DMS53 treated with DMSO at 0.1 percent for 48 hours (cell line): ENCODE results near the gene MXI1.

Experiments
- DNase-seq: peaks from one replicate; lab custom pipeline; 2025; ENCODE audit not compliant: unreplicated experiment; lab: John Stamatoyannopoulos, UW

Gene MXI1

DNA sequence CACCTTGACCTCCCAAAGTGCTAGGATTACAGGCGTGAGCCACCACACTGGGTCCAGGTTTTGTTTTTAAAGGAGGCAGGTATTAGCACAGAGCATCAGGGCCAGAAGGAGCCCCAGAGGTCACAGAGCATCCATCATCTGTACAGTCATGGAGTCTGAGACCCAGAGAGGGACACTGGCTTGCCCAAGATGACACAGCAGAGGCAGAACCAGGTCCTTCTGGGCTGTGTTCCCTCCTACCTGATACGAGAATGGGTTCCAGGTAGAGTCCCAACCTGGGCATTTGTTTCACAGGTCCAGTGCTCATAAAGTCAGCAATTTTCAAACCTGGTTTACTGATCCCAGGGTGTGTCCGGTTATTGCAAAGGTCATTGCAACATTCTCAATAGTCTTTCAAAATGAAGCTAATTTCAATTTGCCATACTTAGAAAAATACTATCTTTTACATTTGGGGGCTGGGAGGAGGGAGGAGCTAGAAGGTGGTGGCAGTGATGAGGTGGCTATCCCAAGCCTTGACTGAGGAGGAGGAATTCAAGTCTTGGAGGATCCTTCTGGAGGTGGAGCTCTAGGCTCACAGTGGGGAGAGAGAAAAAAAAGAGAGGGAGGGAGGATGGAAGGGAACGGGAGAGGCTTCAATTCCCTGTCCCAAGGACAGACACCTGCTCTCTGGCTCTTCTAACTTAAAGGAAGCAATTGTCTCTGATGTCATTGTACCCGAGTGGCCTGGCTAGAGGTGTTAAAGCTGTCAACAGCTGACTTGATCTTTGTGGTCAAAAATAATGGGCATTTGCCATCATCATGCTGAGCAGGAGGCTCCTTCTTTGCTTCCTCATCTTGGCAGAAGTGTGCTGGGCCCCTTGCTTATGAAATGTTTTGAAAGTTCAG lies 8.1 kb downstream of the MXI1 start:
- DNase-seq: no peak

GRCh38 chr10:110216240-110216639 lies 8.8 kb downstream of the MXI1 start:
- DNase-seq: no peak

DNA sequence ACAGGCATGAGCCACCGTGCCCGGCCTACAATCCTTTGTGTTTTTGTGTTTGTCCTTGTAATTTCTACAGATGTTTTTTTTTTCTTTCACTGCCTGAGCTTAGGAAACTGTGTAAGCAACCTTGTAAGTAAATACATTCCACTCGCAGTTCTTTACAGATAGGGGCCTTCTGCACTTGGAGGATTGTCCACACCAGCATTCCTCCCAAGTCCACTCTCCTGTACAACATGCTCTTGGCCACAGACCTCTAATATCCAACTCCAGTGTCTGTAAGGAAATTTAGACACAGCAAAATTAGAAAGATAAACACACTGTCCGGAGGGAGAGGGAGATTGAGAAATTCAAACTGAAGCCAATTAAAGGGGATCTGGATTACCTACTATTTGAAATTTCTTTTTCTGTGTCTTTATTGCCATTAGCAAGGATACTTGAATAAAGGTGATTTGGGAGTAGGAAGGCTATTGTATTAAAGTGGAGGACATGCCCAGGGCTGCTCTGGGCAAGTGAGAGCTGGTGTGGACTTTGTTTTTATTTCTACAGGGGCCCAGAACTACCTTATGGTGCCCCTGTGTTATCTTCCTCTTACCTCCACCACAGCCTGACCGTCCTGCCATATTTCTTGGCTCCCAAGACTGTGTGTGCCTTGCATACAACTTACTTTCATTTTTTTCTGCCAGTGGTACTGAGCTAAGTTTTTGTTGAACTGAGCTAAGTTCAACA lies 9.7 kb downstream of the MXI1 start:
- no peak for DNase-seq

DNA sequence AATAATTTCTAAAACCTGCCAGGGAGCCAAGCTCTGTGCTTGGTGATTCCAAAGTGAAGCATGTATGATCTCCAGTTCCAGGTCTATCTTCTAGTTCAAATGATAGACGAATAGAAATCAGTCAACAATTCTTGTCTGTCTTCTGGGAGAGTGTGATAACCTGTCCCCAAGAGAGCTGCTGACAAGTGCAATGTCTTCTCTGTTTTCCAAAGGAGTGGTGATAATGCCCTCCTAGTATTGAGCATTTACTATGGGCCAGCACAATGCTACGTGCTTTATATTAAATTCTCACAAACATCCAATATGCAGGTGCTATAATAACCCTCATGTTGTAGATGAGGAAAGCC lies 10.2 kb downstream of the MXI1 start:
- DNase-seq: no peak

DNA sequence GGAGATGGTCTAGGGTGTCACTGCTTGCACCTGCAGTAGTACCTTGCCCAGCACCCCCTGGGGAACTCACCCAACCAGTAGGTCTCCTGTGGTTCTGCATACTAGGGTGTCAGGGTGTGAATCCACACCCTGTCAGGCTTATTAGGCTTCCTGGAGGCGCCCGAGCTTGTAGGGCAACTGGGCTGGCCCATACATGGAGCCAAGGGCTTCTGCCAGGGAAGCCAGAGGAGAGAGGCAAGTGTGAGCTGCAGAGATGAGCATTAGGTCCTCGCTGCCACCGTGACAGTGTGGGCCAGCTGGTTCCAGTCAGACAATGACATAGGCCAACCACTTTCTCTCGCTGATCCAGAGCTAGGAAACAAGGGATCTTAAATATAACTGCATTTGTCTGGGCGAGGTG lies 11.2 kb downstream of the MXI1 start:
- DNase-seq: no peak

GRCh38 chr10:110219884-110220283 lies 12.5 kb downstream of the MXI1 start:
- no peak for DNase-seq

DNA sequence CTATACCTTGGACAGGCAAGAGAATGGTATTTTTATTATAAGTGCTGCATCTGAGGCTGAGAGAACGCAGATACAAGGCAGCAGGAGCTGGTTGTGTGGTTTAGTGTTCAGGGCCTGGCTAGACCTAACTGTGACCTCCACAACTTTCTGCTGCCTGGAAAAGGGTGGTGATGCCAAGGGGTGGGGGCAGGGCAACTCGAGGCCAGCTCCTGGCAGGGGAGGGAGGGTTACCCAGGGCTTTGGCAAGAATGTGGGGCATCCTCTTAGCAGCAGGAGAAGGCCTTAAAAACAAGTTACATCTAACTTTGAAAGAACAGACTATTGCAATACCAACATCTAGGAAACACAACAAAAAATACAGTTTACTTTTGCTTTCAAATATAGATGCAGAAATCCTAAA lies 13.0 kb downstream of the MXI1 start:
- DNase-seq: no peak

GRCh38 chr10:110221044-110221720 lies 13.8 kb downstream of the MXI1 start:
- no peak for DNase-seq

GRCh38 chr10:110221721-110222261 lies 14.4 kb downstream of the MXI1 start:
- DNase-seq: no peak

- DNase-seq: no peak
Observed at GRCh38 chr10:110222641-110223297, 15.4 kb downstream of the MXI1 start.

DNA sequence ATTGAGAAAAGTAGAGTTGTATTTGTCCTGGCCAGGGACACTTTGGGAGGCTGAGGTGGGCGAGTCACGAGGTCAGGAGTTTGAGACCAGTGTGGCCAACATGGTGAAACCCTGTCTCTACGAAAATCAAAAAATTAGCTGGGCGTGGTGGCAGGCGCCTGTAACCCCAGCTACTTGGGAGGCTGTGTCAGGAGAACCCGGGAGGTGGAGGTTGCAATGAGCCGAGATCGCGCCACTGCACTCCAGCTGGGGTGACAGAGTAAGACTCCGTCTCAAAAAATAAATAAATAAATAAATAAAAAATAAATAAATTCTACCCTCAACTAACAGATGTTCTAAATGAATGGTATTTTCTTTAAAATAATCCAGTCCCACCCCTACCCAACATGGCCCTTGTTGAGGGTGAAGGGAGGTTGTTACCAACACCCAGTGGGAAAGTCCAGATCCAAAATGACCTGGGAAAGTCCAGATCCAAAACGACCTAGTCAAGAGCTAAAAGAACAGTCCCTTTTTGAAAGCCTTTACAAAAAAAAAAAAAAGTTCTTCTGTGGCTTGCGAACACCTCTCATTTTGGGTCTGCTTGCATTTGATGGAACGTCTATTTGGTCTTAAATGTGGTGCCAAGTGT lies 16.0 kb downstream of the MXI1 start:
- no peak for DNase-seq

GRCh38 chr10:110224992-110225391 lies 17.6 kb downstream of the MXI1 start:
- no peak for DNase-seq

- DNase-seq: no peak
Observed at GRCh38 chr10:110225441-110225755, 18.0 kb downstream of the MXI1 start.

GRCh38 chr10:110225756-110226542 lies 18.5 kb downstream of the MXI1 start:
- peak; percentile 92 for DNase-seq

DNA sequence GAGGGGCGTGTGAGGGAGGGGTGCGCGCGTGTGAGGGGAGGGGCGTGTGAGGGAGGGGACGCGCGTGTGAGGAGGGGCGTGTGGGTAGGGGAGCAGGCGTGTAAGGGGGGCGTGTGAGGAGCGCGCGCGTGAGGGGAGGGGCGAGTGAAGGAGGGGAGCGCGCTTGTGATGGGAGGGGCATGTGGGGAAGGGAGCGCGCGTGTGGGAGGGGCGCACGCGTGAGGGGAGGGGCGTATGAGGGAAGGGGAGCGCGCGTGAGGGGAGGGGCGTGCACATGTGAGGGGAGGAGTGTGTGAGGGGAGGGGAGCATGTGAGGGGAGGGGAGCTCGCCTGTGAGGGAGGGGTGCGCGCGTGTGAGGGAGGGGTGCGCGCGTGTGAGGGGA lies 19.1 kb downstream of the MXI1 start:
- DNase-seq: peak; percentile 40

- DNase-seq: peak; percentile 40
Observed at GRCh38 chr10:110226926-110227641, 19.7 kb downstream of the MXI1 start.

- DNase-seq: no peak
Observed at GRCh38 chr10:110228066-110228465, 20.7 kb downstream of the MXI1 start.

DNA sequence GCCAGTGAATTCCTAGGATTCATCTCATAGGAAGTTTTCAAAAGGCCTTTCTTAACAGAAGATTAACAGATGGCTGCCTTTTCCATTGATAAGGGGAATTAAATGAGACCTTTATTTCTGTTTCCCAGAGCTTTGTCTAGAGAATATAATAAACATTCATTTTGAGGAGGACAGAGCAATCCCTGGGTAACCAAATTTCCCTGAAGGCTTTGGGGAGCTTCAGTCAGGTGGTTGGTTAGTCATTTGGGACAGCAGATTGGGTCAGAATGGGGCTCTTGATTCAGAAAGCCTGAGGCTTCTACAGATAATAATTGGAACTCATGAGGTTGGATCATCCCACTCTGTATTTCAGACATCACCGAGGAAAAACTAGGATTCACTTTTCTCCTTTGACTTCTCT lies 21.8 kb downstream of the MXI1 start:
- no peak for DNase-seq

DNA sequence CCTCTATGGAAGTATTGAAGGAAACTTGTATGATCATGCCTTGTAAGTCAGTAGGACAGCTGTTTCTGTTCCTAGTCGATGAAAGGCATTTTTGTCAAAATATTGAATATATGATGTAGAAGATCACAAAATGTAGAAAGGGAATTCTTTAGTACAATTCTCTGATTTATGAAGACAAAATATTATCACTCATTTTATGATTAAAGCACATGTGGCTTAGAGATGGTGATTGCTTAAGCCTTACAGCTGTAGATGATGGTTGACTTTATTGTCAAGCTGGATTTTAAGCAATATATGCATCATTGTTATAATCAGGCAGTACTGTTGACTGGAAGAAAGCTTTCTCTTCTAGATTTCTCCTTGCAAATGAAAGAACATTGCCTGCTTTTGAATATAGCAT lies 26.4 kb downstream of the MXI1 start:
- DNase-seq: no peak
